Measurements from ENCODE around the gene METTL25B.
A peak's percentile ranks its signal among the peaks of the same experiment; 100 is the strongest.

The METTL25B gene

DNA sequence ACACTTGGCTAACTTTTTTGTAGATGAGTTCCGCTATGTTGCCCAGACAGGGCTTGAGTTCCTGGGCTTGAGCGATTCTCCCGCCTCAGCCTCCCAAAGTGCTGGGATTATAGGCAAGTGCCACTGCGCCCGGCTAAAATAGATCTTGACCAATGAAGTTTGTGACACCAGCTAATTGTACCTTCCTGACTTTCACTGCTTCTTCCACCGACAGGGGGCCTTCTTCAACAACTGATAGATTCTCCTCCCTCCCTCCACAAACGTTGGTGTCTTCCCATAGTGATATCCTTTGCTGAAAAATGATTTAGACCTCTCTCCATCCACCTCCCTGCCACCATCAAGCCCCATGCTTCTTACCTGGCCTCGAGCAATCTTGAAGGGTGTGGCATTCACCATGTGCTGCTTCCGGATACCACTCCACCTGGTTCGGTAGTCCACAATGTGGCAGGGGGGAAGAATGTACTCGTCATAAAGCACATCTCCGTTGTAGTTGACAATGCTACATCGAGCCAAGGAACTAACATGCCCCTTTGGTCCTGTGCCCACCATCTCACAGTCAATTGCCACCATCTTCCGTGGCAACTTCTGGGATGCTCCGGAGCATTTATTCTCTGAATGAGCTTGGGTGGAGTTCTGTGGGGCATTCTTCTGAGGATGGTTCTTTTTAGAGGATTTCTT is 1.6 kb upstream of the METTL25B start:
- DNase-seq (ENCODE audit: low spot score), result peak; percentile 90

DNA sequence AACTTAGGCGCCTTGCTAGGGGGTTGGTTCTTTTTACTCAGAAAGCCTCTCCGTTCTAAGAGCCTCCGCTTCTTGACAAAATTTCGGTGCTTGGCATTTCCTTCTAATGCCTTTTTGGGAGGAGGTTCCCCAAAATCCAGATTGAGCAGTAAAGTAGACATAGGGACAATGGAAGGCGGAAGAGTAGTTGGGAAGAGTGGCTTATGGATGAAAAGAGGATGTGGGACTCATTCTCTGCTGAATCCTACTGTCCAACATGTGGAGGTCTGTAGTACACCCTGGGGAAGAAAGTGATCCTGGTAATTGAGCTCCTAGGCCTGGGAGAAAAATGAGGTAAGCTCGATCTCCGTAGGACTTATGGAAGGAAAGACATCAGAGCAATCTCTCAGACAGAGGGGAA is 777 bp upstream of the METTL25B start:
- DNase-seq (ENCODE audit: low spot score), result peak; percentile 56

DNA sequence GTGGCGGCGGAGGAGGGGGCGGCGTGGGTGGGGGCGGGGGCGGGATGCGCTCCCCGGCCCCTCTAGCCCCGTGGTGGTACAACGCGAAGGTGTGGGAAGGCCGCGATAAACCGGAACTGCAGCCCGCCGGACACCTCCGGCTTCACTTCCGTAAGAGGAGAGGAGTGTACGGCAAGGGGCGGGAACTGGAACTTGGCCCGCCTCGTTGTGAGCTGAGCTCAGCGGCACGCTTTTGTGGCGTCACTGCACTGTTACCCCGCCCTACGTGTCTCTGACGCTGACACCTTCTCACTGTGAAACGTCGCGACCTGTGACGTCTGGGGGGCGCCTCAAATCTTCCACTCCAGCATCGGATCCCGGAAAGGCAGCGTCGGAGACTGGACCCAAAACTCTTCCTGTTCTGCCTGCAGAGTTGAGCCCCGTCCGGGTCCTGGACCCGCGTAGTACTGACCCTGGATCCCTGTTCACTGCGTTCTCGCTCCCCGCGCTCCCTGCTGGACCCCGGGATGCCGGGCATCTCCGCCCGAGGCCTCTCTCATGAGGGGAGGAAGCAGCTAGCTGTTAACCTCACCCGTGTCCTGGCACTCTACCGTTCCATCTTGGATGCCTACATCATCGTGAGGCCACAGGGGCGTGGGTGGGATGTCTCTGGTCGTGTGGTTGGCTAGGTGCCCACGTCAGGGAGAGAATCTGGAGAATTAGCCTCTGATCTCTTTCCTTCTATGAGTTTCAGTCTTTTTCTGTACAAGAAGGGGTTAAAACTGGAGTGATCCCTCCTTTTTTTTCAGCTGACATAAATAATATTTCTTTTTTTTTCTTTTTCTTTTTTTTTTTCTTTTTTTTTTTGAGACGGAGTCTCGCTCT is 562 bp downstream of the METTL25B start, which contains the start of gene ISG20L2:
TSS of gene ISG20L2 (minus strand) at position 168 of the 864 bp plus-strand sequence. CDS start 1,114 bp downstream, outside the sequence.
- peak; percentile 99 for DNase-seq (ENCODE audit: low spot score)

DNA sequence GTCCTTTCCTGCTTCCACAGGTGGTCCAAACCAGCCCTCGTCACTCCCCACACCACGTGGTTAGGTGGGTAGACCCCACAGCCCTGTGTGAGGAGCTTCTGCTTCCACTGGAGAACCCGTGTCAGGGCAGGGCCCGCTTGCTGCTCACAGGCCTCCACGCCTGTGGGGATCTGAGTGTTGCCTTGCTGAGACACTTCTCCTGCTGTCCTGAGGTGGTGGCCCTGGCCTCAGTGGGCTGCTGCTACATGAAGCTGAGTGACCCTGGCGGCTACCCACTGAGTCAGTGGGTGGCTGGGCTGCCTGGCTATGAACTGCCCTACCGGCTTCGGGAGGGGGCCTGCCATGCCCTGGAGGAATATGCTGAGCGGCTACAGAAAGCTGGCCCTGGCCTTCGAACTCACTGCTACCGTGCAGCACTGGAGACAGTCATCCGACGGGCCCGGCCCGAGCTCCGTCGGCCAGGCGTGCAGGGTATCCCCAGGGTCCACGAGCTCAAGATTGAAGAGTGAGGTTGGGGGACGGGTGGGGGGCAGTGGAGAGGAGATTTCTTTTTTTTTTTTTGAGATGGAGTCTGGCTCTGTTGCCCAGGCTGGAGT is 5.8 kb downstream of the METTL25B start:
- no peak for DNase-seq (ENCODE audit: low spot score)

- DNase-seq (ENCODE audit: low spot score), result no peak
Observed at GRCh38 chr1:156738407-156738806, 10.1 kb downstream of the METTL25B start.

DNA sequence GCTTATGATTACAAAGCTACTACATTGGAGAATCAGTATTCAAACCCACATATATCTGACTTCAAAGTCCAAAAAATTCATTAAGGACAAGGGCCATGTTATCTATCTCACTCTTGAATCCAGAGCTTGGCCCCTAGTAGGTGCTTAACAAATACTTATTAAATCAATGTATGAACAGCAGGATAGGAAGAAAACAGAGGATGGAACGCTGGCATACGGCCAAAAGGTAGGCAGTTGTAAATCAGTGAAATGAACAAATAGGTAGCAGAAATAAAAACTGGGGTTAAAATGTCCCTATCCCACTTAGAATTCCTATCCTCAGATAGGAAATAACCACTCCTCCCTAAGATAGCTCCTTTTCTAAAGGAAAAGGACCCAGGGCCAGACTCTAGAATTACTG is 10.6 kb downstream of the METTL25B start:
- DNase-seq (ENCODE audit: low spot score), result no peak

DNA sequence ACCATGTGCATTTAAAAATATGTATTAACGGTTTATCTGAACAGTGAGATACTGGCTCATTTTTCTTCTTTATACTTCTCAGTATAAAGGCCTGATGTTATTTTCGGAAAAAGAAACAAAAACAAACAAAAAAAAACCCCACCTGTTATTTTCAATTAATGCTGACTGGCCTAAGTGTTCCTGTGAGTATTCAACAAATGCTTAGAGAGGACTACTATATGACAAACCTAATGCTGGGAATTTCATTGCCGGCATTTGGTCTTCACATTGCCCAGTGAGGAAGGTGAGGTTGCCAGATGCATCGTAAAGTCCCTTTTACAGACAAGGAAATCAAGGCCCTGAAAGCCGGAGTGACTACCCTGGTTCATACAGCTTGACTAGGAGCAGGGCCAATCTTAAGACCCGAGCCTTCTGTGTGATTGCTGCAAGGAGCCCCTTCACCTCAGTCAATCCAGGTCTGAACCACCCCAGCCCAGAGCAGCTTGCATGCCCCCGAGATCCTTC is 12.0 kb downstream of the METTL25B start:
- DNase-seq (ENCODE audit: low spot score), result peak; percentile 53

GRCh38 chr1:156740741-156741480 is 12.6 kb downstream of the METTL25B start, which contains the start of gene MRPL24:
Gene MRPL24, minus strand, starts transcription at chr1:156741088. Its CDS starts 2,384 bp downstream, at chr1:156738704.
- DNase-seq (ENCODE audit: low spot score), result peak; percentile 100

GRCh38 chr1:156741481-156741983 is 13.3 kb downstream of the METTL25B start:
- DNase-seq (ENCODE audit: low spot score), result no peak

GRCh38 chr1:156742017-156742416 is 13.7 kb downstream of the METTL25B start:
- no peak for DNase-seq (ENCODE audit: low spot score)

- DNase-seq (ENCODE audit: low spot score), result no peak
Observed at GRCh38 chr1:156742801-156743200, 14.5 kb downstream of the METTL25B start.

GRCh38 chr1:156743367-156744302 is 15.4 kb downstream of the METTL25B start:
- DNase-seq (ENCODE audit: low spot score), result no peak

DNA sequence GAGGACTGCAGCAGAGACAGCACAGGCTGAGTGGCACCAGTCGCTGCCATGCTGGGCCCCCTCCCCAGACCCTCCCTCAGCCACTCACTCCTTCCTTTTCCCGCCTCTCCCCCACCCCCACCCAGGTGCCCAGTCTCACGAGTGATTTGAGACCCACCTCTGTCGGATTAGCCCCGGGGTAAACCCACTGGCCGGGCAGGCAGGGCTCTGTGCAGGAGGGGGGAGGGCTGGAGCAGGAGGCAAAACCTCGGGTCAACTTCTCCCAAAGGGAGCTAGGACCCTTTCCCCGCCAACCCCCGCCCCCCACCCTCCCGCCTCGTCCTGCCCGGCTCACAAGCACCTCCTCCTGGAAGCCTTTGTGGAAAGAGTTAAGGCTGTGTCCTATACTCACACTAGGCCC is 16.1 kb downstream of the METTL25B start:
- no peak for DNase-seq (ENCODE audit: low spot score)

- DNase-seq (ENCODE audit: low spot score), result no peak
Observed at GRCh38 chr1:156744786-156745419, 16.6 kb downstream of the METTL25B start.

DNA sequence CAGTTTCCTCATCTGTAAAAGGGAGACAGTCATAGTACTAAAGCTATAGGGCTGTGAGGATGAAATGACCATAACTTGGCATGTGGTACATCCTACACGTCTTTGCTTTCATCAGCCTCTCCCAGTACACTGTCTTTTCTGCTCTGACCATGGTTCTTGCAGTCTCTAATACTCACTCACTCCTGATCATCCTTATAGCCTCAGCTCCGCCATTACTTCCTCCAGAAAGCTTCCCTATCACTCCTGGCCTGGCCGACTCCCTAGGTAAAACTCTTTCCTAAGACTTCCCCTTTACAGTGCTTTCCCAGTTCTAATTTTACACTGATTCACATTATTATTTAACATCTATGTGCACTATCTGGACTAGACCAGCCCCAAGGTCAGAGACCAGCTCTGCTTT is 17.6 kb downstream of the METTL25B start:
- no peak for DNase-seq (ENCODE audit: low spot score)

GRCh38 chr1:156746406-156746727 is 18.1 kb downstream of the METTL25B start:
- no peak for DNase-seq (ENCODE audit: low spot score)

- peak; percentile 90 for DNase-seq (ENCODE audit: low spot score)
Observed at GRCh38 chr1:156746728-156747631, 18.7 kb downstream of the METTL25B start.

DNA sequence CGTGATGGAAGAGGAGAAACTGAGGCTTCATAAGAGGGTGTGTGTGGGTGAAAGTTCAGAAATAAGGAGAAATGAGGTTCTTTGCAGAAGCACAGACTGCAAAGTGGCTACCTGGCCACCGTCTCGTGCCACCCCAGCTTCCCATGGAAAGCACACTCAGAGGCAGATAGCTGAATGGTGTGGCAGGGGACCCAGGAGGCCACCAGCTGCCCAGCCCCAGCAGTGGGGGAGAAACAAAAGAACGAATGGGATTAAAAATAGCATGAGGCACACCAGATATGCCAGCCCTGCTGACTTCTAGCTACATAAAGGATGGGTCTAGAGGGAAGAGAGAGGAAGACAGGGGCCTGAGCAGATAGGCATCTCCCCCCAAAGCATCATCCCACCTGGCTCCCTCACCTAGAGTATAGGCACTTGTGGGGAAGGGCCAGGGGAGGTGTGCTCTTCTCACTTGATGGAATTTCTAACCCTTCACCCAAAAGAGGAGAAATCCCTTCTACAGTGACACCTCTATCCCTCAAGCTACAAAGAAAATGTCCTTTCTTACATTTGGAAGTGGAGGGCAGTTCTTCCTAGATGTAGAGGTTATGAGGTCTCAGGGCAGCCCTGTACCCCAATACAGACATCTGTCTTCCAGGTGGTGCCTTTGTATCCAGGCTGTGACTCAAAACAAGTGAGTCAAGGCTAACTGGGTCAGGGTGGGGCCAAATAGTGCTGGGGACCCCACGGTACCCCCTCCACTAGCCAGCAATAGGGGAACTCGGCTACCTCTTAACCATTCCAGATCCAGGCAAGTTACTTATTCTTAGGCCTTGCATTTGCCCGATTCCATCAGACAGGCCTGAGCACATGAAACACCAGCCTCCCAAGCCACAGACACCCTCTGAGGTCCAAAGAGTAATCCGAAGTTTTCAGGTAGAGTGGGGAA is 19.7 kb downstream of the METTL25B start:
- DNase-seq (ENCODE audit: low spot score), result peak; percentile 70

Data from RKO (cell line).